Upper lobe of left lung (tissue), 4 donors: Measurements from ENCODE around the gene KCNJ14.

Experiments
- EP300 ChIP-seq, 4 donors: sonication (generic); formaldehyde crosslinking; IDR thresholded peaks; one replicate each; pipeline ENCODE4 v1.5.1; 2017; ENCODE audit warnings: antibody characterized with exemption in 4 of 4, control low read depth in 2 of 4
- POLR2A ChIP-seq, 4 donors: fragments of 450-650 bp; IDR thresholded peaks; one replicate each; pipeline ENCODE4 v1.5.1; 2016 to 2017; ENCODE audit warnings: antibody characterized with exemption in 4 of 4, mild to moderate bottlenecking in 2 of 4
- TF ChIP-seq, protein P1 (sequence below), 6 experiments: fragments of 450-650 bp in 4 of 6; fragments of 200-600 bp in 2 of 6; sonication (generic) in 2 of 6; IDR thresholded peaks; one replicate each; pipeline ENCODE4 v1.5.1; 2016 to 2019; ENCODE audit warnings: antibody characterized with exemption in 6 of 6

DNA sequence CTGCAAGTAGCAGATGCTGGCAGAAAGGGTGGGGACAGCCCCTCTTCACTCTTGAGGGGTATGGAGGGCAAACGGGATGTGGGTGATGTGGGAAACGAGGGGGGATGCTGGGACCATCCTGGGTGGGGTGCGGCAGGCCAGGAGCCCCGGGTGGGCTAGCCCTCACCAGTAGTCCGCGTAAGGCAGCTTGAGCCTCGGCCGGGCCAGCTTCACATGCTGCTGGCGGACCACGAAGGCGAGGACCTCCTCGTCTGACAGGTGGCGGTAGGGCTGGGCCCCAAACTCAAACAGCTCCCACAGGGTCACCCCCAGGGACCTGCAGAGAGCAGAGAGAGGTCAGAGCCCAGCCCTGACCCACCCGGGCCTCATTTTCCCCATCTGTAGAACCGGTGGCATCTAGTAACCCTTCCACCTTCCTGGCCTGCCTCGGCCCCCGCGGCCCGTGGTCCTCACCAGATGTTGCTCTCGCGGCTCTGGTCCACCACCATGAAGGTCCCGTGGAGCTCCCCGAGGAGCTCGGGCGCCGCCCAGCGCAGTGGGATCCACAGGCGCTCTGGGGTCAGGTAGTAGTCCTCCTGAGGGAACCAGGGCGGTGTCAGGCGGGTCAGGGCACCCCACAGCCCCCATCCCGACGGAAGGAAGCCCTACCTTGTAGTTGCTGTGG is 45.6 kb downstream of the KCNJ14 start:
- TF ChIP-seq, protein P1, sequence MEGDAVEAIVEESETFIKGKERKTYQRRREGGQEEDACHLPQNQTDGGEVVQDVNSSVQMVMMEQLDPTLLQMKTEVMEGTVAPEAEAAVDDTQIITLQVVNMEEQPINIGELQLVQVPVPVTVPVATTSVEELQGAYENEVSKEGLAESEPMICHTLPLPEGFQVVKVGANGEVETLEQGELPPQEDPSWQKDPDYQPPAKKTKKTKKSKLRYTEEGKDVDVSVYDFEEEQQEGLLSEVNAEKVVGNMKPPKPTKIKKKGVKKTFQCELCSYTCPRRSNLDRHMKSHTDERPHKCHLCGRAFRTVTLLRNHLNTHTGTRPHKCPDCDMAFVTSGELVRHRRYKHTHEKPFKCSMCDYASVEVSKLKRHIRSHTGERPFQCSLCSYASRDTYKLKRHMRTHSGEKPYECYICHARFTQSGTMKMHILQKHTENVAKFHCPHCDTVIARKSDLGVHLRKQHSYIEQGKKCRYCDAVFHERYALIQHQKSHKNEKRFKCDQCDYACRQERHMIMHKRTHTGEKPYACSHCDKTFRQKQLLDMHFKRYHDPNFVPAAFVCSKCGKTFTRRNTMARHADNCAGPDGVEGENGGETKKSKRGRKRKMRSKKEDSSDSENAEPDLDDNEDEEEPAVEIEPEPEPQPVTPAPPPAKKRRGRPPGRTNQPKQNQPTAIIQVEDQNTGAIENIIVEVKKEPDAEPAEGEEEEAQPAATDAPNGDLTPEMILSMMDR (IDR thresholded peaks at IDR 0.05): no peak
- TF ChIP-seq EP300 (IDR thresholded peaks at IDR 0.05) (no peak), POLR2A (IDR thresholded peaks at IDR 0.05) (no peak)
